GM21529 (cell line): ENCODE results near the gene TCERG1L.

ENCODE experiments used
- ATAC-seq: cut with Tn5 transposase; IDR thresholded peaks from one replicate; pipeline ENCODE4 v1.9.1; 2021; ENCODE audit not compliant: unreplicated experiment

The TCERG1L gene

GRCh38 chr10:131271195-131271880 is 40.2 kb downstream of the TCERG1L start:
- ATAC-seq: no peak

GRCh38 chr10:131270461-131271190 is 40.9 kb downstream of the TCERG1L start:
- no peak for ATAC-seq

GRCh38 chr10:131269776-131270460 is 41.6 kb downstream of the TCERG1L start:
- no peak for ATAC-seq

- no peak for ATAC-seq
Measured at GRCh38 chr10:131267814-131268095, 43.8 kb downstream of the TCERG1L start.

- no peak for ATAC-seq
Measured at GRCh38 chr10:131266936-131267813, 44.3 kb downstream of the TCERG1L start.

GRCh38 chr10:131264110-131264788 is 47.3 kb downstream of the TCERG1L start:
- no peak for ATAC-seq

- ATAC-seq: no peak
Measured at GRCh38 chr10:131261890-131262475, 49.5 kb downstream of the TCERG1L start.

- no peak for ATAC-seq
Measured at GRCh38 chr10:131260452-131261211, 50.9 kb downstream of the TCERG1L start.

GRCh38 chr10:131260031-131260430 is 51.5 kb downstream of the TCERG1L start:
- no peak for ATAC-seq

GRCh38 chr10:131259535-131259934 is 52.0 kb downstream of the TCERG1L start:
- ATAC-seq: no peak

- ATAC-seq: no peak
Measured at GRCh38 chr10:131258256-131258655, 53.3 kb downstream of the TCERG1L start.

GRCh38 chr10:131257027-131257426 is 54.5 kb downstream of the TCERG1L start:
- ATAC-seq: no peak

GRCh38 chr10:131254859-131255252 is 56.7 kb downstream of the TCERG1L start:
- ATAC-seq: no peak

GRCh38 chr10:131253931-131254858 is 57.3 kb downstream of the TCERG1L start:
- no peak for ATAC-seq

GRCh38 chr10:131252567-131253276 is 58.8 kb downstream of the TCERG1L start:
- no peak for ATAC-seq

GRCh38 chr10:131251146-131251541 is 60.4 kb downstream of the TCERG1L start:
- ATAC-seq: no peak

GRCh38 chr10:131250454-131251145 is 60.9 kb downstream of the TCERG1L start:
- ATAC-seq: no peak
